Measurements from ENCODE around the gene CRTC1. TPM values are rescaled to one million over a fixed set of nuclear protein-coding genes. Genes with fewer than 3 reads are reported as not detected.
A peak's percentile ranks its signal among the peaks of the same experiment; 100 is the strongest.

CRTC1 gene
- total RNA-seq, 1 experiment from 2014 or later, result 19.0 TPM

- Histone ChIP-seq H3K79me2 (ENCODE audit: insufficient read depth, low read length) (no peaks in the 10 kb centered on the region), H3K27me3 (ENCODE audit: insufficient read depth, low read length) (peaks cover 42% of the 10 kb centered on the region; the same call in 1 of the 2 replicates), H2BK20ac (ENCODE audit: low read depth, low read length, poor library complexity, severe bottlenecking) (no peak overlapping the region), H2BK15ac (ENCODE audit: low read depth, low read length) (no peak overlapping the region), H3K4me2 (ENCODE audit: insufficient read depth, insufficient read length, low read length) (no peak overlapping the region), H3K9me3 (ENCODE audit: control insufficient read depth, low read depth, low read length) (no peaks in the 10 kb centered on the region), H3K18ac (ENCODE audit: insufficient read length, low read depth, low read length) (no peak overlapping the region), H4K5ac (ENCODE audit: insufficient read length, low read depth, low read length) (no peak overlapping the region), H3K9ac (ENCODE audit: extremely low read depth, insufficient read length, low read length) (no peak overlapping the region), H3K14ac (ENCODE audit: insufficient read depth, low read length) (no peak overlapping the region), H2BK120ac (ENCODE audit: low read depth, low read length, poor library complexity, severe bottlenecking) (no peak overlapping the region), H3K4ac (ENCODE audit: low read depth, low read length) (no peak overlapping the region), H4K20me1 (ENCODE audit: control insufficient read depth, insufficient read depth, insufficient read length) (no peaks in the 10 kb centered on the region), H3K56ac (ENCODE audit: insufficient read length, low read depth, low read length) (no peak overlapping the region), H3K79me1 (ENCODE audit: insufficient read depth, low read depth, low read length, poor library complexity, severe bottlenecking) (no peaks in the 10 kb centered on the region), H3K23me2 (ENCODE audit: insufficient read length, low read depth, low read length, poor library complexity, severe bottlenecking) (no peaks in the 10 kb centered on the region), H3K27ac (ENCODE audit: insufficient read length, low read depth, low read length) (no peak overlapping the region), H2BK5ac (ENCODE audit: insufficient read length, low read length) (no peak overlapping the region), H3K4me1 (ENCODE audit: insufficient read depth, low read length) (no peaks in the 10 kb centered on the region), H2AFZ (ENCODE audit: low read length) (no peak overlapping the region), H4K91ac (ENCODE audit: insufficient read length, low read depth, low read length) (no peak overlapping the region), H3T11ph (ENCODE audit: low read length) (no peak overlapping the region), H4K8ac (replicated peaks; ENCODE audit: insufficient read length, low read depth, low read length) (no peak overlapping the region), H2BK12ac (ENCODE audit: insufficient read length, low read depth, low read length) (no peak overlapping the region), H3K23ac (ENCODE audit: insufficient read length, low read depth, low read length) (no peak overlapping the region), H2AK5ac (ENCODE audit: insufficient read length, low read length) (no peak overlapping the region)
- WGBS (ENCODE audit: extremely low coverage, insufficient read length, low lambda C conversion rate), result no CpG with 5 or more reads among the region's 15 CpGs
- H3K4me3 Mint-ChIP-seq, result no peak overlapping the region; a peak in 1 of 5 replicates
- no peaks in the 10 kb centered on the region for H3K36me3 Mint-ChIP-seq (ENCODE audit: insufficient read depth in 1 of 3, low read depth in 3 of 3)
- peaks cover 92% of the 10 kb centered on the region for H3K27me3 Mint-ChIP-seq (ENCODE audit: low read depth)
- TF ChIP-seq CTCF (conservative IDR thresholded peaks at IDR 0.05), result peak; percentile 29; the same call in 2 of the 3 replicates
- no peak overlapping the region for H3K27ac Mint-ChIP-seq
- no peaks in the 10 kb centered on the region for H3K9me3 Mint-ChIP-seq
- H3K4me1 Mint-ChIP-seq, result peaks cover 0 to 2% of the 10 kb centered on the region in 2 experiments; a peak in 3 of 4 replicates
- DNase-seq, result no peak
Observed at GRCh38 chr19:18769989-18770528, 86.6 kb downstream of the CRTC1 start.

All from H9 (cell line).